ENCODE results near the gene SEMA4C.

Gene SEMA4C

DNA sequence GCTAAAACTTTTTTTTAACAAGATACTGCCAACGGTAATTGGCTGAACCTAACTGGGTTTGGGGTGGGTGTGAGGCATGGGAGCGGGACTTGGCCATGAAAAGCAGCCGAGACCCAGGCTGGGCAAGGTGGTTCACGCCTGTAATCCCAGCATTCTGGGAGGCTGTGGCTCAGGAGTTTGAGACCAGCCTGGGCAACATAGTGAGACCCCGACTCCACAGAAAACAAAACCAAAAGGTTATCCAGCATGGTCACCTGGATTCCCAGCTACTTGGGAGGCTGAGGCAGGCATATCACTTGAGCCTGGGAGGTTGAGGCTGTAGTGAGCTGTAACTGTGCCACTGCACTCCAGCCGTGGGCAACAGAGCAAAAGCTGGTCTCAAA, 11.0 kb upstream of the SEMA4C start:
- no peak overlapping the region for H3K4me3 ChIP-seq (replicated peaks; ENCODE audit: insufficient read depth, low read length)
- DNase-seq (ENCODE audit: low read depth in 1 of 2, low spot score in 1 of 2) = no peak
- no peak for TF ChIP-seq GABPA (IDR thresholded peaks at IDR 0.05; ENCODE audit: low read depth)
- TF ChIP-seq, protein P1, sequence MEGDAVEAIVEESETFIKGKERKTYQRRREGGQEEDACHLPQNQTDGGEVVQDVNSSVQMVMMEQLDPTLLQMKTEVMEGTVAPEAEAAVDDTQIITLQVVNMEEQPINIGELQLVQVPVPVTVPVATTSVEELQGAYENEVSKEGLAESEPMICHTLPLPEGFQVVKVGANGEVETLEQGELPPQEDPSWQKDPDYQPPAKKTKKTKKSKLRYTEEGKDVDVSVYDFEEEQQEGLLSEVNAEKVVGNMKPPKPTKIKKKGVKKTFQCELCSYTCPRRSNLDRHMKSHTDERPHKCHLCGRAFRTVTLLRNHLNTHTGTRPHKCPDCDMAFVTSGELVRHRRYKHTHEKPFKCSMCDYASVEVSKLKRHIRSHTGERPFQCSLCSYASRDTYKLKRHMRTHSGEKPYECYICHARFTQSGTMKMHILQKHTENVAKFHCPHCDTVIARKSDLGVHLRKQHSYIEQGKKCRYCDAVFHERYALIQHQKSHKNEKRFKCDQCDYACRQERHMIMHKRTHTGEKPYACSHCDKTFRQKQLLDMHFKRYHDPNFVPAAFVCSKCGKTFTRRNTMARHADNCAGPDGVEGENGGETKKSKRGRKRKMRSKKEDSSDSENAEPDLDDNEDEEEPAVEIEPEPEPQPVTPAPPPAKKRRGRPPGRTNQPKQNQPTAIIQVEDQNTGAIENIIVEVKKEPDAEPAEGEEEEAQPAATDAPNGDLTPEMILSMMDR (IDR thresholded peaks at IDR 0.05; ENCODE audit: insufficient read depth, low read length) = no peak
- no peak for TF ChIP-seq POLR2AphosphoS5 (IDR thresholded peaks at IDR 0.05; ENCODE audit: low read depth)
- TF ChIP-seq, protein P2, sequence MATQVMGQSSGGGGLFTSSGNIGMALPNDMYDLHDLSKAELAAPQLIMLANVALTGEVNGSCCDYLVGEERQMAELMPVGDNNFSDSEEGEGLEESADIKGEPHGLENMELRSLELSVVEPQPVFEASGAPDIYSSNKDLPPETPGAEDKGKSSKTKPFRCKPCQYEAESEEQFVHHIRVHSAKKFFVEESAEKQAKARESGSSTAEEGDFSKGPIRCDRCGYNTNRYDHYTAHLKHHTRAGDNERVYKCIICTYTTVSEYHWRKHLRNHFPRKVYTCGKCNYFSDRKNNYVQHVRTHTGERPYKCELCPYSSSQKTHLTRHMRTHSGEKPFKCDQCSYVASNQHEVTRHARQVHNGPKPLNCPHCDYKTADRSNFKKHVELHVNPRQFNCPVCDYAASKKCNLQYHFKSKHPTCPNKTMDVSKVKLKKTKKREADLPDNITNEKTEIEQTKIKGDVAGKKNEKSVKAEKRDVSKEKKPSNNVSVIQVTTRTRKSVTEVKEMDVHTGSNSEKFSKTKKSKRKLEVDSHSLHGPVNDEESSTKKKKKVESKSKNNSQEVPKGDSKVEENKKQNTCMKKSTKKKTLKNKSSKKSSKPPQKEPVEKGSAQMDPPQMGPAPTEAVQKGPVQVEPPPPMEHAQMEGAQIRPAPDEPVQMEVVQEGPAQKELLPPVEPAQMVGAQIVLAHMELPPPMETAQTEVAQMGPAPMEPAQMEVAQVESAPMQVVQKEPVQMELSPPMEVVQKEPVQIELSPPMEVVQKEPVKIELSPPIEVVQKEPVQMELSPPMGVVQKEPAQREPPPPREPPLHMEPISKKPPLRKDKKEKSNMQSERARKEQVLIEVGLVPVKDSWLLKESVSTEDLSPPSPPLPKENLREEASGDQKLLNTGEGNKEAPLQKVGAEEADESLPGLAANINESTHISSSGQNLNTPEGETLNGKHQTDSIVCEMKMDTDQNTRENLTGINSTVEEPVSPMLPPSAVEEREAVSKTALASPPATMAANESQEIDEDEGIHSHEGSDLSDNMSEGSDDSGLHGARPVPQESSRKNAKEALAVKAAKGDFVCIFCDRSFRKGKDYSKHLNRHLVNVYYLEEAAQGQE (IDR thresholded peaks at IDR 0.05; ENCODE audit: insufficient replicate concordance, low read depth) = no peak
- TF ChIP-seq SPI1 (IDR thresholded peaks at IDR 0.05; ENCODE audit: borderline replicate concordance, low read depth) = no peak
- H3K27me3 ChIP-seq (ENCODE audit: insufficient read depth, poor library complexity, severe bottlenecking) = no peaks in the 10 kb centered on the region
- H3K27ac ChIP-seq (replicated peaks) = no peak overlapping the region

DNA sequence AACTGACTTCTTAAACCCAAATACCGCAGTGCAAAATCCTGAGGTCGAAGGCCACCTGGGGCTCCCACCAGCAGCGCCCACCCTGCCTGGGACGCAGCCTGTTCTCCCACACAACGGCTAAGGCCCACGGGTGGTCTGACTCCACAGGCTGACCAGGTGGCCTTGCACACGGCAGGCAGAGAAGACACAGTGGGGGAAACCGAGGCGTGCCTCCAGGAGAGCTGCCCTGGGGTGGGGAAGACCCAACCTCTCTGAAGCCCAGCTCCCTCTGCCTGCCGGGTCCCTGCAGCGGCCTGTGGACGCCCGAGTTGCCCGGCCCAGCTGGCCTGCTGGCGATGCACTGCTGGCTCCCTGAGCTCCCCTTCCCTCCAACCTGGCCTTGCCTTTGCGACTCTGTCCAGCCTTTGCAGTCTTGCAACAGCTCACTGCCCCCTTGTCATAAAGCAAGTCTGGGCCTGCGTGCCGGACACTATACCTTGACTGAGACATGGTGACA, 9.7 kb upstream of the SEMA4C start:
- DNase-seq (ENCODE audit: low read depth in 1 of 2, low spot score in 1 of 2) = no peak
- Histone ChIP-seq H3K27me3 (ENCODE audit: insufficient read depth, poor library complexity, severe bottlenecking) (no peaks in the 10 kb centered on the region), H3K4me3 (replicated peaks; ENCODE audit: insufficient read depth, low read length) (no peak overlapping the region), H3K27ac (replicated peaks) (no peak overlapping the region)
- TF ChIP-seq, protein P1 (IDR thresholded peaks at IDR 0.05; ENCODE audit: insufficient read depth, low read length) = no peak
- TF ChIP-seq SPI1 (IDR thresholded peaks at IDR 0.05; ENCODE audit: borderline replicate concordance, low read depth) (no peak), POLR2AphosphoS5 (IDR thresholded peaks at IDR 0.05; ENCODE audit: low read depth) (no peak), GABPA (IDR thresholded peaks at IDR 0.05; ENCODE audit: low read depth) (no peak)
- TF ChIP-seq, protein P2 (IDR thresholded peaks at IDR 0.05; ENCODE audit: insufficient replicate concordance, low read depth) = no peak

DNA sequence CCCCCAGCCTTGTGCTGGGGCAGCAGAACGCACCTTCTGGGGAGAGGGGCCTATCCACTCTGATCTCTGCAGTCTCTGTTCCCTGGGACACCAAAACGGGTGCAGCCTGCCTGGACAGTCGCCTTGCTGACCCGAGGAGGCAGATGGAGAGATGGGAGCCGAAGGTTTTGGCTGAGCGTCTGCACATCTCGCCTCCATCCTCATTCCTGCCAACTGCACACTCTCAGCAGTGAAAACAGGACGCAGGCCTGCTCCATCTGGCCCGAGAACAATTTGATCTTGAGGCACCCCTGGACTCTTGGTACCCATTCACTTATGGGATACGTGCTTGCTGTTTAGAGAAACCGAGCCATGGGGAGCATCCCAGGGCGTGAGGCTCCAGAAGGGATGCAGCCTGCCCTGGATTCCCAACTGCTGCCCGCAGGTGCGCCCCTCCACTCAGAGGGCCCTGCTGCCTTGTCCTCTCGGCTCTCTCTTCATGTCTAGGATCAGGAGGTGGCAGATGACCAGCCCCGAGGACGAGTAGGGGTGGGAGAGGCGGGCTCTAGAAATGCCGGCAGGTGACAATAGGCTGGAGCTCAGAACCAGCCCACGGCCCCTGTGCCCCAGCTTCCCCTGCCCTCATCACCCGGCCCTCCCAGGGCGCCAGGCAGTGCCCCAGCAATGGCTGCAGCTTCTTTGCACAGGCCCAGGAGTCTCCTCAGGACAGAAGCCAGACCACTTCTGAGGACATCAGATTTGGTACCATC, 9.1 kb upstream of the SEMA4C start:
- TF ChIP-seq, protein P2 (IDR thresholded peaks at IDR 0.05; ENCODE audit: insufficient replicate concordance, low read depth) = no peak
- no peak for TF ChIP-seq SPI1 (IDR thresholded peaks at IDR 0.05; ENCODE audit: borderline replicate concordance, low read depth)
- TF ChIP-seq GABPA (IDR thresholded peaks at IDR 0.05; ENCODE audit: low read depth) = no peak
- no peak for TF ChIP-seq POLR2AphosphoS5 (IDR thresholded peaks at IDR 0.05; ENCODE audit: low read depth)
- TF ChIP-seq, protein P1 (IDR thresholded peaks at IDR 0.05; ENCODE audit: insufficient read depth, low read length) = no peak
- Histone ChIP-seq H3K27ac (replicated peaks) (no peak overlapping the region), H3K4me3 (replicated peaks; ENCODE audit: insufficient read depth, low read length) (no peak overlapping the region), H3K27me3 (ENCODE audit: insufficient read depth, poor library complexity, severe bottlenecking) (peaks cover 3% of the 10 kb centered on the region)
- no peak for DNase-seq (ENCODE audit: low read depth in 1 of 2, low spot score in 1 of 2)
